Adrenal gland (tissue), 12 donors: ENCODE measurements around the gene AGBL4. TPM values are rescaled to one million over a fixed set of nuclear protein-coding genes. Genes with fewer than 3 reads are reported as not detected.

Experiments
- DNase-seq, 7 donors: peaks; one replicate each; pipeline ENCODE4 v3.0.0-alpha.2; 2019 to 2020
- H3K27ac ChIP-seq, 5 donors: fragments of 200-600 bp; sonication (generic) in 4 of 5; 1 replicate in 3 of 5; 2 replicates in 2 of 5; pipeline versions ENCODE4 v1.5.1 to v1.8.0; 2016 to 2020; ENCODE audit warnings: mild to moderate bottlenecking in 1 of 5
- H3K27me3 ChIP-seq: fragments of 200-600 bp; 2 replicates; pipeline ENCODE4 v1.8.0; 2021
- H3K36me3 ChIP-seq, 2 donors: fragments of 200-600 bp; replicated peaks in 1 of 2; 1 replicate in 1 of 2; 2 replicates in 1 of 2; pipeline versions ENCODE4 v1.5.1 to v1.8.0; 2018 to 2022
- H3K4me1 ChIP-seq, 2 donors: fragments of 200-600 bp; replicated peaks in 1 of 2; 1 replicate in 1 of 2; 2 replicates in 1 of 2; pipeline versions ENCODE4 v1.5.1 to v1.8.0; 2018 to 2021
- H3K4me3 ChIP-seq, 4 donors: fragments of 200-600 bp; sonication (generic) in 3 of 4; one replicate each; pipeline ENCODE4 v1.5.1; 2016 to 2018
- H3K9me3 ChIP-seq, 3 donors: fragments of 200-600 bp; sonication (generic) in 1 of 3; replicated peaks in 1 of 3; 1 replicate in 2 of 3; 2 replicates in 1 of 3; pipeline versions ENCODE4 v1.5.1 to v1.8.0; 2016 to 2021
- CTCF ChIP-seq, 6 experiments: fragments of 450-650 bp in 4 of 6; fragments of 200-600 bp in 2 of 6; sonication (generic) in 1 of 6; IDR thresholded peaks; 1 replicate in 5 of 6; 2 replicates in 1 of 6; pipeline versions ENCODE4 v1.5.1 to v1.8.0; 2016 to 2021; ENCODE audit warnings: antibody characterized with exemption in 6 of 6, mild to moderate bottlenecking in 2 of 6, moderate library complexity in 1 of 6
- POLR2A ChIP-seq, 2 donors: fragments of 450-650 bp; IDR thresholded peaks; one replicate each; pipeline ENCODE4 v1.6.1; 2017; ENCODE audit warnings: antibody characterized with exemption in 2 of 2, mild to moderate bottlenecking in 2 of 2, moderate library complexity in 1 of 2
- WGBS, 4 donors: extraction: QIAGEN DNeasy Blood & Tissue Kit in 2 of 4; methylation state at CpG; one replicate each; pipeline versions ENCODE4 v1.1.5 to v1.1.7; 2013 to 2017; 5-methylcytosine and 5-hydroxymethylcytosine counted together
- intact Hi-C, 2 donors: fragments of 100-400 bp; cut with DNase I; formaldehyde crosslinking; loops; one replicate each; pipeline versions ENCODE4 v1.14.1 to v1.15.0; 2022 to 2023
- polyA plus RNA-seq, 3 donors: library from polyadenylated mRNA; stranded (reverse); fragments of 200-250 nt in 2 of 3; fragments of 350-450 nt in 1 of 3; fragmentation: Illumina TruSeq in 1 of 3; extraction: RNeasy Lipid Tissue Mini Kit (QIAGEN cat#74804) in 1 of 3; gene quantifications; one replicate each; pipeline ENCODE4 v1.2.3, GENCODE V29; 2013 to 2014
- total RNA-seq, 9 donors: library from RNA; depleted of rRNA in 4 of 9; stranded (reverse); fragments of >200 nt in 4 of 9; fragments of 120-200 nt in 1 of 9; fragmentation: NEBNext Ultra II Directional in 1 of 9; extraction: Animal tissue kit (Norgen Biotek cat#: 25700) in 1 of 9; gene quantifications; one replicate each; pipeline versions ENCODE4 v1.1.0 to v1.2.4, GENCODE V29; 2013 to 2023
- donor health status: healthy with polysubstance abuse.
- donor health status: Bipolar disorder and iron deficiency.
- donor health status: DM: yes; HTN: yes; CAD: no.
- donor health status: DM: no; HTN: no; CAD: no.
- donor health status: DM: no; HTN: no; CAD: no.
- donor health status: DM: yes; HTN: yes; CAD: no.

AGBL4 gene
- total and polyA plus RNA-seq, 12 donors = 0.10 to 1.9 (median 0.80) TPM; not detected in 2

- H3K4me1 ChIP-seq = no peaks in the 10 kb centered on the region
- no peak overlapping the region for H3K27ac ChIP-seq
- intact Hi-C loops = no loop called here
- WGBS, 4 donors = 38 to 76% (median 62%) methylated on average over 2 to 3 of the region's 3 CpGs
- DNase-seq = peak in 1 of 7 donors; percentile 12
- no peak overlapping the region for H3K4me3 ChIP-seq
- H3K27me3 ChIP-seq = no peaks in the 10 kb centered on the region
- no peaks in the 10 kb centered on the region for H3K9me3 ChIP-seq
- no peaks in the 10 kb centered on the region for H3K36me3 ChIP-seq
- TF ChIP-seq POLR2A (IDR thresholded peaks at IDR 0.05) = no peak
- TF ChIP-seq CTCF (IDR thresholded peaks at IDR 0.05) = no peak
These were observed 337.6 kb downstream of the AGBL4 start for GRCh38 chr1:49686107-49686506.

DNA sequence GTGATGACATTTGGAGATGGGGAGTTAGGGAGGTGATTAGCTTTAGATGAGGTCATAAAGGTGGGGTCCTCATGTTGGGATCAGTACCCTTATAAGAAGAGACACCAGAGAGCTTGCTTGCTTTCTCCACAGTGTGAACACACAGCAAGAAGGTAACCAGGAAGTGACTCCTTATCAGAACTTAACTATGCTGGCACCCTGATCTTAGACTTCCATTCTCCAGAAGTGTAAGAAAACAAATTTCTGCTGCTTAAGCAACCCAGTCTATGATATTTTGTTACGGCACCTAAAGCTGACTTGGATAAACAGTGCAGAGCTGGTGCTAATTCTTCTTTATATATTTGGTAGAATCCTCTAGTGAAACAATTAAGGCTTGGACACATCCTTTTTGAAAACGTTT, 346.0 kb downstream of the AGBL4 start:
- Histone ChIP-seq H3K27ac (no peak overlapping the region), H3K9me3 (no peaks in the 10 kb centered on the region), H3K4me3 (no peak overlapping the region), H3K36me3 (no peaks in the 10 kb centered on the region), H3K4me1 (no peaks in the 10 kb centered on the region), H3K27me3 (no peaks in the 10 kb centered on the region)
- 41 to 49% (median 47%) methylated on average over 2 of the region's 2 CpGs for WGBS, 4 donors
- DNase-seq = no peak
- TF ChIP-seq POLR2A (IDR thresholded peaks at IDR 0.05) = no peak
- no peak for TF ChIP-seq CTCF (IDR thresholded peaks at IDR 0.05)
- intact Hi-C loops = no loop called here

DNA sequence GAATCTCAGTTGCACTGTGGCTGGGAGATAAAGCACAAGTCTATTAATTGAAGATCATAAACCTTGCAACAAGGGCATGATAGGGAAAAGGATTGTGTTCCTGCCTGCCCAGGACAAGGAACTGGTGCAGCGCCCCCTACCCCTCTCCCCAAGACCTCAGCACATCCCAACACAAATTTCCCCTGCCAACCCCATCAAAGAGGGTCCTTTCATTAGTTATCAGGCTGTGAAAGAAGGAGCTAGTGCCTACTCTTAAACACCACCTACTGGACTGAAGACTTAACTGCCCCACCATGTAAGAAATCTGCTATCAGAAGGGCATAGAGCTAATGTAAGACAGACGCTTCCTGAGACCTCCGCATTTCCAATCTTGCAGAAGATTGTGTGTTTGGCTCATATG, 372.6 kb downstream of the AGBL4 start:
- Histone ChIP-seq H3K9me3 (no peaks in the 10 kb centered on the region), H3K27ac (no peak overlapping the region), H3K4me1 (no peaks in the 10 kb centered on the region), H3K27me3 (no peaks in the 10 kb centered on the region), H3K36me3 (no peaks in the 10 kb centered on the region), H3K4me3 (no peak overlapping the region)
- no peak for DNase-seq
- intact Hi-C loops = no loop called here
- TF ChIP-seq CTCF (IDR thresholded peaks at IDR 0.05) (no peak), POLR2A (IDR thresholded peaks at IDR 0.05) (no peak)
- WGBS, 4 donors = 64 to 71% (median 68%) methylated on average over 3 of the region's 3 CpGs

GRCh38 chr1:49630156-49630555, 393.6 kb downstream of the AGBL4 start:
- Histone ChIP-seq H3K9me3 (no peaks in the 10 kb centered on the region), H3K27ac (no peak overlapping the region), H3K27me3 (no peaks in the 10 kb centered on the region), H3K4me1 (no peaks in the 10 kb centered on the region), H3K4me3 (no peak overlapping the region), H3K36me3 (no peaks in the 10 kb centered on the region)
- intact Hi-C loops = no loop called here
- no peak for DNase-seq
- WGBS, 4 donors = 75 to 83% (median 79%) methylated on average over 2 of the region's 2 CpGs
- TF ChIP-seq POLR2A (IDR thresholded peaks at IDR 0.05) (no peak), CTCF (IDR thresholded peaks at IDR 0.05) (no peak)
